ENCODE measurements around the gene PCA3.

PCA3 gene

GRCh38 chr9:76828447-76828846 lies 64.2 kb downstream of the PCA3 start:
- TF ChIP-seq, protein P1, sequence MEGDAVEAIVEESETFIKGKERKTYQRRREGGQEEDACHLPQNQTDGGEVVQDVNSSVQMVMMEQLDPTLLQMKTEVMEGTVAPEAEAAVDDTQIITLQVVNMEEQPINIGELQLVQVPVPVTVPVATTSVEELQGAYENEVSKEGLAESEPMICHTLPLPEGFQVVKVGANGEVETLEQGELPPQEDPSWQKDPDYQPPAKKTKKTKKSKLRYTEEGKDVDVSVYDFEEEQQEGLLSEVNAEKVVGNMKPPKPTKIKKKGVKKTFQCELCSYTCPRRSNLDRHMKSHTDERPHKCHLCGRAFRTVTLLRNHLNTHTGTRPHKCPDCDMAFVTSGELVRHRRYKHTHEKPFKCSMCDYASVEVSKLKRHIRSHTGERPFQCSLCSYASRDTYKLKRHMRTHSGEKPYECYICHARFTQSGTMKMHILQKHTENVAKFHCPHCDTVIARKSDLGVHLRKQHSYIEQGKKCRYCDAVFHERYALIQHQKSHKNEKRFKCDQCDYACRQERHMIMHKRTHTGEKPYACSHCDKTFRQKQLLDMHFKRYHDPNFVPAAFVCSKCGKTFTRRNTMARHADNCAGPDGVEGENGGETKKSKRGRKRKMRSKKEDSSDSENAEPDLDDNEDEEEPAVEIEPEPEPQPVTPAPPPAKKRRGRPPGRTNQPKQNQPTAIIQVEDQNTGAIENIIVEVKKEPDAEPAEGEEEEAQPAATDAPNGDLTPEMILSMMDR (IDR thresholded peaks at IDR 0.05; ENCODE audit: low read depth, low read length, missing control alignments) = no peak
- no peak overlapping the region for H3K4me3 ChIP-seq (replicated peaks; ENCODE audit: low read depth, low read length)
- DNase-seq (ENCODE audit: extremely low read depth, low read depth) = no peak

DNA sequence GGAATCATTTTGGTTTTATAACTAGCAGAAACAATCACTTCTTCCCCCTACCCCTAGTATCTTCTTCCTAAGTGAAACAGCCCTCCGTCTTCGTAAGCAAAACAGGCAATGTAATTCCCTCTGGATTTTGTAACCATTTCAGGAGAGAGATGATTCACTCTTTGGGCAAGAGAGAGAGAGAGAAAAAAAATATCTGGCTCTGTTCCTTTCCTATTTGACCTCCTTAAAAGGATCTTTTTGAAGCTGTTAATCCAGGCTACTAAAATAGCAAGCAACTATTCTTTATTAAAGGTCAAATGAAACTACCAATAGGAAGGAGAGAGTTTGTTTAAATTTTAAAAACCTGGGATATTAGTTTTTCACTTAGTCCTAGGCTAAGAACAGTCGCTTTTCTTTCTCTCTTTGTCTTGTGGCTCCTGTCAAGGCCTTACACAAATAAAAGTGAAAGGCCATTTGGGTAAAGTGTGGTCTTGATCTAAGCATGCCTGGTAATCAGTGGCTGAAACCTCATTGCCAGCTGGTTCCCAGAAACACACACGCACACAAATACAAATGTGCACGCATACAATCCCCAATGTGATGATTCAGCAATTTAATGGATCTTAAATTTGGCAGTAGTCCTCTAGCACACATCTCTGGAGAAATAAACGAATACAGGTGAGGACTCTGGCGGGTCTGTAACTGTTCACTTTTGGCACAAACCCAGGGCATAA lies 71.5 kb downstream of the PCA3 start:
- no peak overlapping the region for H3K4me3 ChIP-seq (replicated peaks; ENCODE audit: low read depth, low read length)

More for the DNA sequence above, 71.5 kb downstream of the PCA3 start:
- TF ChIP-seq, protein P1 (IDR thresholded peaks at IDR 0.05; ENCODE audit: low read depth, low read length, missing control alignments) = no peak
- DNase-seq (ENCODE audit: extremely low read depth, low read depth) = peak; percentile 70

All from HFF-Myc (cell line).